Uterus (tissue), 2 donors: ENCODE data around the gene LENEP.

ENCODE experiments used
- CTCF ChIP-seq, 4 experiments: fragments of 200-600 bp in 2 of 4; fragments of 450-650 bp in 2 of 4; sonication (generic) in 2 of 4; IDR thresholded peaks; one replicate each; pipeline ENCODE4 v1.5.1; 2016 to 2019; ENCODE audit warnings: antibody characterized with exemption in 4 of 4, mild to moderate bottlenecking in 2 of 4, moderate library complexity in 1 of 4
- POLR2A ChIP-seq, 2 donors: fragments of 450-650 bp; IDR thresholded peaks; one replicate each; pipeline ENCODE4 v1.6.1; 2016; ENCODE audit warnings: antibody characterized with exemption in 2 of 2, mild to moderate bottlenecking in 1 of 2, moderate library complexity in 1 of 2

- TF ChIP-seq CTCF (IDR thresholded peaks at IDR 0.05) (no peak), POLR2A (IDR thresholded peaks at IDR 0.05) (no peak)
Observed at GRCh38 chr1:154957091-154957657, 36.2 kb upstream of the LENEP start.
